Panc1 (cell line): Measurements from ENCODE around the gene DAB2IP. TPM values are rescaled to one million over a fixed set of nuclear protein-coding genes. Genes with fewer than 3 reads are reported as not detected.

Experiments used
- ATAC-seq: fragments of 200-7000 bp; cut with Tn5 transposase; 2 replicates; pipeline ENCODE4 v1.9.1; 2020; ENCODE audit warnings: mild to moderate bottlenecking, moderate library complexity
- BruUV-seq: library from RNA; stranded (reverse); fragments of 400-500 nt; replicated peaks from 2 replicates; lab custom pipeline; 2021; lab: Mats Ljungman, UMichigan
- CTCF ChIA-PET: fragments of 300-600 bp; sonication (Branson Sonifier 250); formaldehyde crosslinking; loops from one replicate; lab custom pipeline; 2022; ENCODE audit warnings: antibody characterized with exemption; lab: Charles Lee
- POLR2A ChIA-PET: fragments of 300-600 bp; sonication (Branson Sonifier 250); formaldehyde crosslinking; loops from one replicate; lab custom pipeline; 2022; ENCODE audit warnings: antibody characterized with exemption; lab: Charles Lee
- DNase-seq: peaks from one replicate; pipeline ENCODE4 v3.0.0-alpha.2; 2010; ENCODE audit warnings: low read depth, low spot score
- H3K27ac ChIP-seq: 2 replicates; pipeline ENCODE4 v1.5.1; 2011; ENCODE audit warnings: mild to moderate bottlenecking, low read length, inconsistent platforms
- H3K27me3 ChIP-seq: fragments of 200-500 bp; sonication (Bioruptor generic); 2 replicates; pipeline ENCODE4 v1.6.0; 2014; ENCODE audit warnings: low read length, inconsistent platforms; ENCODE audit not compliant: control insufficient read depth, insufficient read depth
- H3K36me3 ChIP-seq: fragments of 200-500 bp; sonication (Bioruptor generic); 2 replicates; pipeline ENCODE4 v1.5.1; 2014; ENCODE audit warnings: inconsistent platforms, mild to moderate bottlenecking, low read length, moderate library complexity; ENCODE audit not compliant: control insufficient read depth, insufficient read depth
- H3K4me1 ChIP-seq: 2 replicates; pipeline ENCODE4 v1.5.1; 2011; ENCODE audit warnings: inconsistent platforms, mild to moderate bottlenecking, low read length, moderate library complexity; ENCODE audit not compliant: control insufficient read depth, insufficient read depth
- H3K4me3 ChIP-seq, 2 experiments: 2 replicates each; pipeline ENCODE4 v1.5.1; 2011 to 2012; ENCODE audit warnings: low read depth in 2 of 2, low read length in 2 of 2, mild to moderate bottlenecking in 2 of 2, inconsistent platforms in 1 of 2, moderate library complexity in 1 of 2
- H3K9me3 ChIP-seq: fragments of 200-500 bp; sonication (Bioruptor generic); 2 replicates; pipeline ENCODE4 v1.5.1; 2014; ENCODE audit warnings: low read depth, mild to moderate bottlenecking, inconsistent platforms, low read length, moderate library complexity; ENCODE audit not compliant: control insufficient read depth, insufficient read depth
- CTCF ChIP-seq: fragments of 450-650 bp; IDR thresholded peaks from 2 replicates; pipeline ENCODE4 v1.5.1; 2017; ENCODE audit warnings: mild to moderate bottlenecking
- POLR2AphosphoS5 ChIP-seq: IDR thresholded peaks from 2 replicates; pipeline ENCODE4 v1.6.1; 2012; ENCODE audit warnings: mild to moderate bottlenecking, low read depth, low read length, moderate library complexity
- REST ChIP-seq, 2 experiments: IDR thresholded peaks; 2 replicates each; pipeline ENCODE4 v1.6.1; 2011 to 2012; ENCODE audit warnings: low read depth in 2 of 2, control low read depth in 1 of 2, low read length in 1 of 2, mild to moderate bottlenecking in 1 of 2, moderate library complexity in 1 of 2; ENCODE audit not compliant: insufficient read depth in 1 of 2
- SIN3A ChIP-seq: IDR thresholded peaks from 2 replicates; pipeline ENCODE4 v1.6.1; 2012; ENCODE audit warnings: low read depth, mild to moderate bottlenecking, low read length, moderate library complexity, borderline replicate concordance; ENCODE audit not compliant: insufficient read depth
- TCF7L2 ChIP-seq: IDR thresholded peaks from 2 replicates; pipeline ENCODE4 v1.6.1; 2011; ENCODE audit warnings: mild to moderate bottlenecking, low read depth, low read length, inconsistent platforms
- in situ Hi-C: cut with HindIII; loops from 2 replicates; pipeline ENCODE4 v1.10.0; 2016; ENCODE audit warnings: low sequenced_read_pairs, low pct_unique_long_range_greater_than_20kb
- intact Hi-C: fragments of 100-400 bp; cut with micrococcal nuclease; formaldehyde crosslinking; loops from one replicate; pipeline ENCODE4 v1.10.0; 2022; ENCODE audit not compliant: unreplicated experiment
- total RNA-seq: library from RNA; stranded (reverse); gene quantifications from one replicate; pipeline ENCODE4 v1.2.1, GENCODE V29; 2021; ENCODE audit not compliant: unreplicated experiment

DAB2IP gene
- total RNA-seq, 1 experiment from 2014 or later, result 18.4 TPM

GRCh38 chr9:121690766-121691165, 39.3 kb downstream of the DAB2IP start:
- Histone ChIP-seq H3K4me3 (no peak overlapping the region), H3K27ac (no peak overlapping the region), H3K4me1 (no peaks in the 10 kb centered on the region), H3K9me3 (no peaks in the 10 kb centered on the region), H3K36me3 (no peaks in the 10 kb centered on the region), H3K27me3 (no peaks in the 10 kb centered on the region)
- intact Hi-C loops, result loop anchor here (10.0 kb wide), 1 partner anchor 46 kb away; no protein-coding TSS in a partner anchor
- ChIA-PET POLR2A (no interaction called here), CTCF (interaction anchor here (1.1 kb wide), 1 partner anchor 10 kb away, joined by 3 read pairs; no protein-coding TSS in a partner anchor)
- DNase-seq (no peak), ATAC-seq (no peak)
- no TSS peak for BruUV-seq
- no peak for TF ChIP-seq TCF7L2
- TF ChIP-seq POLR2AphosphoS5, result no peak
- no peak for TF ChIP-seq REST (IDR thresholded peaks at IDR 0.05; ENCODE audit: insufficient read depth in 1 of 2, low read depth in 2 of 2, low read length in 1 of 2)
- TF ChIP-seq CTCF, result no peak
- TF ChIP-seq SIN3A, result no peak
- in situ Hi-C loops, result no loop called here

GRCh38 chr9:121691890-121692289, 40.5 kb downstream of the DAB2IP start:
- no TSS peak for BruUV-seq
- Histone ChIP-seq H3K4me3 (no peak overlapping the region), H3K36me3 (no peaks in the 10 kb centered on the region), H3K4me1 (no peaks in the 10 kb centered on the region), H3K27ac (no peak overlapping the region), H3K9me3 (no peaks in the 10 kb centered on the region), H3K27me3 (no peaks in the 10 kb centered on the region)
- in situ Hi-C loops (no loop called here), intact Hi-C loops (loop anchor here (10.0 kb wide), 1 partner anchor 47 kb away; no protein-coding TSS in a partner anchor)
- TF ChIP-seq CTCF (no peak), POLR2AphosphoS5 (no peak)
- ATAC-seq, result no peak
- no peak for DNase-seq
- ChIA-PET CTCF (no interaction called here), POLR2A (no interaction called here)
